ENCODE results near the gene TCF19. TPM values are rescaled to one million over a fixed set of nuclear protein-coding genes. Genes with fewer than 3 reads are reported as not detected.

The TCF19 gene
- total RNA-seq, 2 donors from 2014 or later = 8.8 to 39.6 TPM

- no peak for TF ChIP-seq CTCF (IDR thresholded peaks at IDR 0.05)
- DNase-seq = no peak
- Histone ChIP-seq H3K9ac (ENCODE audit: low read depth in 2 of 2, low read length in 2 of 2) (peak overlapping the region in 1 of 2 donors; percentile 78), H3K4me1 (no peaks in the 10 kb centered on the region), H3K27me3 (no peaks in the 10 kb centered on the region), H3K36me3 (no peaks in the 10 kb centered on the region), H3K4me3 (no peak overlapping the region), H3K9me3 (no peaks in the 10 kb centered on the region), H3K27ac (peak overlapping the region; percentile 92)
- intact Hi-C loops (cut with DNase I) = loop anchor here (2.0 kb wide), 1 partner anchor 41 kb away; no protein-coding TSS in a partner anchor
These were observed 13.0 kb upstream of the TCF19 start for GRCh38 chr6:31145386-31145785.

GRCh38 chr6:31149827-31150447 lies 8.5 kb upstream of the TCF19 start:
- H3K27me3 ChIP-seq = no peaks in the 10 kb centered on the region
- H3K4me3 ChIP-seq = no peak overlapping the region
- no peaks in the 10 kb centered on the region for H3K9me3 ChIP-seq
- H3K27ac ChIP-seq = no peak overlapping the region
- H3K9ac ChIP-seq (ENCODE audit: low read depth in 2 of 2, low read length in 2 of 2) = no peak overlapping the region
- no peaks in the 10 kb centered on the region for H3K4me1 ChIP-seq
- H3K36me3 ChIP-seq = no peaks in the 10 kb centered on the region
- no peak for TF ChIP-seq CTCF (IDR thresholded peaks at IDR 0.05)
- DNase-seq = no peak
- intact Hi-C loops (cut with DNase I) = no loop called here

GRCh38 chr6:31152781-31153180 lies 5.6 kb upstream of the TCF19 start:
- TF ChIP-seq CTCF (IDR thresholded peaks at IDR 0.05) = no peak
- H3K36me3 ChIP-seq = no peaks in the 10 kb centered on the region
- no peak for DNase-seq

GRCh38 chr6:31154436-31154835 lies 4.0 kb upstream of the TCF19 start:
- H3K9ac ChIP-seq (ENCODE audit: low read depth in 2 of 2, low read length in 2 of 2) = no peak overlapping the region
- no peak for TF ChIP-seq CTCF (IDR thresholded peaks at IDR 0.05)
- no peaks in the 10 kb centered on the region for H3K27me3 ChIP-seq
- H3K4me1 ChIP-seq = peaks cover 2% of the 10 kb centered on the region
- no peak for DNase-seq
- no peaks in the 10 kb centered on the region for H3K9me3 ChIP-seq
- intact Hi-C loops (cut with DNase I) = no loop called here
- no peaks in the 10 kb centered on the region for H3K36me3 ChIP-seq
- no peak overlapping the region for H3K27ac ChIP-seq
- H3K4me3 ChIP-seq = no peak overlapping the region

More at GRCh38 chr6:31152781-31153180, 5.6 kb upstream of the TCF19 start:
- Histone ChIP-seq H3K9me3 (no peaks in the 10 kb centered on the region), H3K9ac (ENCODE audit: low read depth in 2 of 2, low read length in 2 of 2) (no peak overlapping the region), H3K27me3 (no peaks in the 10 kb centered on the region), H3K4me3 (no peak overlapping the region), H3K4me1 (no peaks in the 10 kb centered on the region), H3K27ac (no peak overlapping the region)
- intact Hi-C loops (cut with DNase I) = no loop called here

GRCh38 chr6:31156641-31157040 lies 1.7 kb upstream of the TCF19 start:
- Histone ChIP-seq H3K9ac (ENCODE audit: low read depth in 2 of 2, low read length in 2 of 2) (peak overlapping the region in 1 of 2 donors; percentile 70), H3K27me3 (no peaks in the 10 kb centered on the region), H3K36me3 (no peaks in the 10 kb centered on the region), H3K4me3 (no peak overlapping the region), H3K4me1 (peaks cover 5% of the 10 kb centered on the region), H3K9me3 (no peaks in the 10 kb centered on the region), H3K27ac (no peak overlapping the region)
- TF ChIP-seq CTCF (IDR thresholded peaks at IDR 0.05) = no peak
- DNase-seq = no peak
- intact Hi-C loops (cut with DNase I) = no loop called here
